GM23338 (cell line): ENCODE measurements around the gene CASP10. TPM values are rescaled to one million over a fixed set of nuclear protein-coding genes. Genes with fewer than 3 reads are reported as not detected.

Experiments used
- ATAC-seq: fragments of 200-7000 bp; cut with Tn5 transposase; 3 replicates; pipeline ENCODE4 v1.9.1; 2020
- DNase-seq: peaks from one replicate; pipeline ENCODE4 v3.0.0-alpha.2; 2015; ENCODE audit warnings: low spot score
- H2AFZ ChIP-seq: fragments of 200-600 bp; sonication (generic); 2 replicates; pipeline ENCODE4 v1.8.0; 2016; ENCODE audit warnings: antibody characterized with exemption, mild to moderate bottlenecking, moderate library complexity
- H3F3A ChIP-seq: fragments of 200-600 bp; sonication (generic); replicated peaks from 2 replicates; pipeline ENCODE4 v1.8.0; 2017; ENCODE audit warnings: antibody characterized with exemption, mixed run types, low read depth
- H3K27ac ChIP-seq: fragments of 200-600 bp; sonication (generic); 2 replicates; pipeline ENCODE4 v1.6.1; 2016; ENCODE audit warnings: low read depth
- H3K27me3 ChIP-seq: fragments of 200-600 bp; sonication (generic); 2 replicates; pipeline ENCODE4 v1.8.0; 2016; ENCODE audit warnings: mild to moderate bottlenecking, mixed run types, moderate library complexity; ENCODE audit not compliant: insufficient read depth
- H3K36me3 ChIP-seq: fragments of 200-600 bp; sonication (generic); 2 replicates; pipeline ENCODE4 v1.8.0; 2016; ENCODE audit warnings: mild to moderate bottlenecking; ENCODE audit not compliant: insufficient read depth
- H3K4me1 ChIP-seq: fragments of 200-600 bp; sonication (generic); 2 replicates; pipeline ENCODE4 v1.8.0; 2016; ENCODE audit warnings: mild to moderate bottlenecking, moderate library complexity; ENCODE audit not compliant: insufficient read depth
- H3K4me2 ChIP-seq: fragments of 200-600 bp; sonication (generic); 2 replicates; pipeline ENCODE4 v1.7.1; 2017; ENCODE audit warnings: mixed run types
- H3K4me3 ChIP-seq: fragments of 200-600 bp; sonication (generic); 2 replicates; pipeline ENCODE4 v1.6.1; 2016; ENCODE audit warnings: mixed run types
- H3K79me2 ChIP-seq: fragments of 200-600 bp; sonication (generic); replicated peaks from 2 replicates; pipeline ENCODE4 v1.8.0; 2017; ENCODE audit warnings: mild to moderate bottlenecking; ENCODE audit not compliant: insufficient read depth
- H3K9me2 ChIP-seq: fragments of 200-600 bp; sonication (generic); 2 replicates; pipeline ENCODE4 v1.8.0; 2017; ENCODE audit not compliant: insufficient read depth
- H4K20me1 ChIP-seq: fragments of 200-600 bp; sonication (generic); replicated peaks from 2 replicates; pipeline ENCODE4 v1.8.0; 2017; ENCODE audit warnings: mild to moderate bottlenecking; ENCODE audit not compliant: insufficient read depth
- H3K27ac Mint-ChIP-seq: 2 replicates; pipeline ENCODE4 v1.8.0; 2020; ENCODE audit warnings: inconsistent platforms, mild to moderate bottlenecking, moderate library complexity, mixed read lengths
- H3K27me3 Mint-ChIP-seq: 3 replicates; pipeline ENCODE4 v1.8.0; 2022; ENCODE audit warnings: low read depth, mild to moderate bottlenecking, moderate library complexity, mixed read lengths, inconsistent platforms; ENCODE audit not compliant: insufficient read depth, poor library complexity
- H3K36me3 Mint-ChIP-seq: 3 replicates; pipeline ENCODE4 v1.8.0; 2021; ENCODE audit warnings: low read depth, mild to moderate bottlenecking, inconsistent platforms, moderate library complexity, mixed read lengths
- H3K4me1 Mint-ChIP-seq: 3 replicates; pipeline ENCODE4 v1.8.0; 2020; ENCODE audit warnings: mild to moderate bottlenecking, inconsistent platforms, mixed read lengths
- H3K4me3 Mint-ChIP-seq: 3 replicates; pipeline ENCODE4 v1.8.0; 2021; ENCODE audit warnings: moderate library complexity, mild to moderate bottlenecking, inconsistent platforms, mixed read lengths
- H3K9me3 Mint-ChIP-seq: 3 replicates; pipeline ENCODE4 v1.8.0; 2020; ENCODE audit warnings: moderate library complexity, mild to moderate bottlenecking, inconsistent platforms, mixed read lengths
- CREB1 ChIP-seq: fragments of 250-450 bp; sonication (Bioruptor Pico); IDR thresholded peaks from 2 replicates; pipeline ENCODE4 v1.5.0; 2020; ENCODE audit warnings: low read depth, mild to moderate bottlenecking, moderate library complexity
- EZH2 ChIP-seq: fragments of 200-600 bp; sonication (generic); IDR thresholded peaks from one replicate; pipeline ENCODE4 v1.8.0; 2017; ENCODE audit warnings: antibody characterized with exemption, mild to moderate bottlenecking, low read depth; ENCODE audit not compliant: unreplicated experiment
- JUNB ChIP-seq: IDR thresholded peaks from one replicate; pipeline ENCODE4 v1.6.1; 2016; ENCODE audit warnings: antibody characterized with exemption; ENCODE audit not compliant: unreplicated experiment
- POLR2AphosphoS5 ChIP-seq: IDR thresholded peaks from 2 replicates; pipeline ENCODE4 v1.6.1; 2016; ENCODE audit warnings: antibody characterized with exemption, low read depth
- STAT1 ChIP-seq: IDR thresholded peaks from one replicate; pipeline ENCODE4 v1.6.1; 2016; ENCODE audit warnings: antibody characterized with exemption; ENCODE audit not compliant: unreplicated experiment
- ZNF114 ChIP-seq: fragments of 250-450 bp; sonication (Bioruptor Pico); IDR thresholded peaks from 2 replicates; pipeline ENCODE4 v1.5.0; 2020; ENCODE audit warnings: mild to moderate bottlenecking, moderate library complexity
- ZNF331 ChIP-seq: fragments of 250-450 bp; sonication (Bioruptor Pico); IDR thresholded peaks from 2 replicates; pipeline ENCODE4 v1.5.0; 2020; ENCODE audit warnings: low read depth, mild to moderate bottlenecking, moderate library complexity
- polyA plus RNA-seq: library from polyadenylated mRNA; unstranded; fragments of >200 nt; fragmentation: Nextera tagmentation; extraction: Ambion mirVana; gene quantifications from 2 replicates; pipeline ENCODE4 v1.2.1, GENCODE V29; 2016
- total RNA-seq: library from RNA; depleted of rRNA; stranded (reverse); fragments of >200 nt; shearing (Covaris generic); gene quantifications from 2 replicates; pipeline ENCODE4 v1.2.3, GENCODE V29; 2014
- TF ChIP-seq, protein P1 (sequence below), 2 experiments: fragments of 200-600 bp in 1 of 2; sonication (generic) in 1 of 2; conservative IDR thresholded peaks; 2 replicates each; pipeline versions ENCODE4 v1.5.1 to v1.6.1; 2016 to 2017; ENCODE audit warnings: antibody characterized with exemption in 2 of 2, low read depth in 2 of 2, mild to moderate bottlenecking in 2 of 2, moderate library complexity in 1 of 2
- TF ChIP-seq, protein P2 (sequence below): IDR thresholded peaks from 2 replicates; pipeline ENCODE4 v1.6.1; 2016; ENCODE audit warnings: antibody characterized with exemption
- TF ChIP-seq, protein P3 (sequence below): IDR thresholded peaks from one replicate; pipeline ENCODE4 v1.6.1; 2018; ENCODE audit warnings: antibody characterized with exemption; ENCODE audit not compliant: unreplicated experiment

Gene CASP10
- total and polyA plus RNA-seq, 2 experiments from 2014 or later = 1.9 to 3.5 TPM

DNA sequence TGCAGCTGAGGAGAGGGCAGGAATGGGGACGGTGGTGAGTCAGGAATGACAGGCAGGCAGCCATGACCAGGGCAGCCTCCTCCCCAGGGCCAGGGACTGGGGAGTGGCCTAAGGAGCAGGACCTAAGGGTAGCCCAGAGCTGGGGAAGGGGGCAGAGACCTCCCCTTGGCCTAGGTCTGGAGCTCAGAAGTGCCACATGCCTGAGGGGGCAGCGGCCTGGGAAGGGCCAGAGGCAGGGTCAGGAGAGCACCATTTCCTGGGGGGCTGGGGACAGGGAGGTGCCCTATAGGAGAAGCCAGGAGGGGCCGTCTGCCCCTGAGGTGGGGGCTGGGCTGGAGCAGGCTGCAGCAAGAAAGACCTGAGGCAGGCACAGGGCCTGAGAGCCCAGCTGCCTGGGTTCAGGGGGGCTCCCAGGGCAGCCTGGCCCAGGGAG is 46.0 kb upstream of the CASP10 start:
- no peak overlapping the region for H3K4me2 ChIP-seq
- H3K27me3 Mint-ChIP-seq = peaks cover 4% of the 10 kb centered on the region

DNA sequence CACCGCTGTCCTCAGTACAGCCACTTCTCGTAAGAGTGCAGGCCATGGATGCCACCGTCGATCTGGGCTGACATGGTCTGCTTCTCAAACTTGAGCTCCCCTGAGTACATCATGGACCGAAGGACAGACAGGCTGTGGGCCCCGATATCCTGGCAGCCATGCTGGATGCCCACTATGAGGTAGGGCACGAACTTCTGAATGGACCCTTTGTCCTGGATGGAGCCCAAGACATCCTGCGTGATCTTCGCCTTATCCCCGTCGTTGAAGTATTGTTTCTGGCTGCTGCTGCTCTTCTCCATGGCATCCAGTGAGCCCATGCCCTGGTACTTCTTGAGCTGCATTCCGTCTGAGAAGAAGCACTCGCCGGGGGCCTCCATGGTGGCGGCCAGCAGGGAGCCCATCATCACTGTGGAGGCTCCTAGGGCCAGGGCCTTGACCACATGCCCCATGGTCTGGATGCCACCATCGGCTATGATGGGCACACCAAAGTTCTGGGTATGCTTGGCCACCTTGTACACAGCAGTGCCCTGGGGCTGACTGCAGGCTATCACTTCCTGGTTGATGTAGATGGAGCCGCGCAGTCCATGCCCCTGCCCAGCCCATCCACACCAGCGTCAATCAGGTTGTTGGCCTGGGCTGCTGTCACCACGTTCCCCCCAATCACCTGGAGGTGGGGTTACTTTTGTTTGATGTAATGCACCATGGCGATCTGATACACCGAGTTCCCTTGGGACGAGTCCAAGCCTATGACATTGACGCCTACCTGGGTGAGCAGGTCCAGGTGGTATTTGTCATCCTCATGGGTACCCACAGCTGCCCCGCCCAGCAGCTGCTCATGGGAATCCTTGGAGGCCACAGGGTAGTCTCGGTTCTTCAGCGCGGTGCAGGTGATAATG is 45.2 kb upstream of the CASP10 start:
- ATAC-seq = no peak
- no peak overlapping the region for H3K4me3 Mint-ChIP-seq
- H3F3A ChIP-seq = no peaks in the 10 kb centered on the region
- no peak overlapping the region for H3K27ac ChIP-seq
- no peak overlapping the region for H2AFZ ChIP-seq
- no peaks in the 10 kb centered on the region for H3K9me3 Mint-ChIP-seq
- peaks cover 12% of the 10 kb centered on the region for H3K4me1 ChIP-seq
- H3K27me3 ChIP-seq = no peaks in the 10 kb centered on the region
- no peaks in the 10 kb centered on the region for H3K79me2 ChIP-seq
- H3K4me1 Mint-ChIP-seq = peaks cover 12% of the 10 kb centered on the region
- H3K27ac Mint-ChIP-seq = no peak overlapping the region
- H3K9me2 ChIP-seq = no peaks in the 10 kb centered on the region; the same call in 1 of the 2 replicates
- H3K36me3 ChIP-seq = no peaks in the 10 kb centered on the region; the same call in 1 of the 2 replicates
- peaks cover 4% of the 10 kb centered on the region for H3K27me3 Mint-ChIP-seq
- H3K4me3 ChIP-seq = no peak overlapping the region
- no peak overlapping the region for H3K4me2 ChIP-seq
- DNase-seq = no peak
- H4K20me1 ChIP-seq = no peaks in the 10 kb centered on the region
- H3K36me3 Mint-ChIP-seq = peaks cover 24% of the 10 kb centered on the region; the same call in 2 of the 3 replicates
- TF ChIP-seq, protein P1, sequence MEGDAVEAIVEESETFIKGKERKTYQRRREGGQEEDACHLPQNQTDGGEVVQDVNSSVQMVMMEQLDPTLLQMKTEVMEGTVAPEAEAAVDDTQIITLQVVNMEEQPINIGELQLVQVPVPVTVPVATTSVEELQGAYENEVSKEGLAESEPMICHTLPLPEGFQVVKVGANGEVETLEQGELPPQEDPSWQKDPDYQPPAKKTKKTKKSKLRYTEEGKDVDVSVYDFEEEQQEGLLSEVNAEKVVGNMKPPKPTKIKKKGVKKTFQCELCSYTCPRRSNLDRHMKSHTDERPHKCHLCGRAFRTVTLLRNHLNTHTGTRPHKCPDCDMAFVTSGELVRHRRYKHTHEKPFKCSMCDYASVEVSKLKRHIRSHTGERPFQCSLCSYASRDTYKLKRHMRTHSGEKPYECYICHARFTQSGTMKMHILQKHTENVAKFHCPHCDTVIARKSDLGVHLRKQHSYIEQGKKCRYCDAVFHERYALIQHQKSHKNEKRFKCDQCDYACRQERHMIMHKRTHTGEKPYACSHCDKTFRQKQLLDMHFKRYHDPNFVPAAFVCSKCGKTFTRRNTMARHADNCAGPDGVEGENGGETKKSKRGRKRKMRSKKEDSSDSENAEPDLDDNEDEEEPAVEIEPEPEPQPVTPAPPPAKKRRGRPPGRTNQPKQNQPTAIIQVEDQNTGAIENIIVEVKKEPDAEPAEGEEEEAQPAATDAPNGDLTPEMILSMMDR (conservative IDR thresholded peaks at IDR 0.05; ENCODE audit: low read depth in 2 of 2) = no peak
- TF ChIP-seq CREB1 (CRISPR knock-in tag) = no peak
- no peak for TF ChIP-seq ZNF331 (CRISPR knock-in tag)
- no peak for TF ChIP-seq EZH2
- TF ChIP-seq, protein P2, sequence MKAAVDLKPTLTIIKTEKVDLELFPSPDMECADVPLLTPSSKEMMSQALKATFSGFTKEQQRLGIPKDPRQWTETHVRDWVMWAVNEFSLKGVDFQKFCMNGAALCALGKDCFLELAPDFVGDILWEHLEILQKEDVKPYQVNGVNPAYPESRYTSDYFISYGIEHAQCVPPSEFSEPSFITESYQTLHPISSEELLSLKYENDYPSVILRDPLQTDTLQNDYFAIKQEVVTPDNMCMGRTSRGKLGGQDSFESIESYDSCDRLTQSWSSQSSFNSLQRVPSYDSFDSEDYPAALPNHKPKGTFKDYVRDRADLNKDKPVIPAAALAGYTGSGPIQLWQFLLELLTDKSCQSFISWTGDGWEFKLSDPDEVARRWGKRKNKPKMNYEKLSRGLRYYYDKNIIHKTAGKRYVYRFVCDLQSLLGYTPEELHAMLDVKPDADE = no peak
- TF ChIP-seq JUNB = no peak
- TF ChIP-seq POLR2AphosphoS5 = no peak
- TF ChIP-seq, protein P3, sequence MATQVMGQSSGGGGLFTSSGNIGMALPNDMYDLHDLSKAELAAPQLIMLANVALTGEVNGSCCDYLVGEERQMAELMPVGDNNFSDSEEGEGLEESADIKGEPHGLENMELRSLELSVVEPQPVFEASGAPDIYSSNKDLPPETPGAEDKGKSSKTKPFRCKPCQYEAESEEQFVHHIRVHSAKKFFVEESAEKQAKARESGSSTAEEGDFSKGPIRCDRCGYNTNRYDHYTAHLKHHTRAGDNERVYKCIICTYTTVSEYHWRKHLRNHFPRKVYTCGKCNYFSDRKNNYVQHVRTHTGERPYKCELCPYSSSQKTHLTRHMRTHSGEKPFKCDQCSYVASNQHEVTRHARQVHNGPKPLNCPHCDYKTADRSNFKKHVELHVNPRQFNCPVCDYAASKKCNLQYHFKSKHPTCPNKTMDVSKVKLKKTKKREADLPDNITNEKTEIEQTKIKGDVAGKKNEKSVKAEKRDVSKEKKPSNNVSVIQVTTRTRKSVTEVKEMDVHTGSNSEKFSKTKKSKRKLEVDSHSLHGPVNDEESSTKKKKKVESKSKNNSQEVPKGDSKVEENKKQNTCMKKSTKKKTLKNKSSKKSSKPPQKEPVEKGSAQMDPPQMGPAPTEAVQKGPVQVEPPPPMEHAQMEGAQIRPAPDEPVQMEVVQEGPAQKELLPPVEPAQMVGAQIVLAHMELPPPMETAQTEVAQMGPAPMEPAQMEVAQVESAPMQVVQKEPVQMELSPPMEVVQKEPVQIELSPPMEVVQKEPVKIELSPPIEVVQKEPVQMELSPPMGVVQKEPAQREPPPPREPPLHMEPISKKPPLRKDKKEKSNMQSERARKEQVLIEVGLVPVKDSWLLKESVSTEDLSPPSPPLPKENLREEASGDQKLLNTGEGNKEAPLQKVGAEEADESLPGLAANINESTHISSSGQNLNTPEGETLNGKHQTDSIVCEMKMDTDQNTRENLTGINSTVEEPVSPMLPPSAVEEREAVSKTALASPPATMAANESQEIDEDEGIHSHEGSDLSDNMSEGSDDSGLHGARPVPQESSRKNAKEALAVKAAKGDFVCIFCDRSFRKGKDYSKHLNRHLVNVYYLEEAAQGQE = no peak
- TF ChIP-seq STAT1 = no peak

More for the DNA sequence above, 46.0 kb upstream of the CASP10 start:
- no peak for DNase-seq
- no peak for ATAC-seq
- Histone ChIP-seq H4K20me1 (no peaks in the 10 kb centered on the region), H2AFZ (no peak overlapping the region), H3K4me3 (no peak overlapping the region), H3K79me2 (no peaks in the 10 kb centered on the region), H3K9me2 (no peaks in the 10 kb centered on the region; the same call in 1 of the 2 replicates), H3K4me1 (peaks cover 16% of the 10 kb centered on the region), H3K36me3 (no peaks in the 10 kb centered on the region; the same call in 1 of the 2 replicates), H3K27me3 (no peaks in the 10 kb centered on the region), H3K27ac (no peak overlapping the region), H3F3A (no peaks in the 10 kb centered on the region)
- TF ChIP-seq, protein P1 (conservative IDR thresholded peaks at IDR 0.05; ENCODE audit: low read depth in 2 of 2) = no peak
- TF ChIP-seq ZNF331 (CRISPR knock-in tag) (no peak), JUNB (no peak), STAT1 (no peak), CREB1 (CRISPR knock-in tag) (no peak), ZNF114 (CRISPR knock-in tag) (no peak)
- H3K36me3 Mint-ChIP-seq = peaks cover 24% of the 10 kb centered on the region; the same call in 2 of the 3 replicates
- H3K27ac Mint-ChIP-seq = no peak overlapping the region
- no peak overlapping the region for H3K4me3 Mint-ChIP-seq
- H3K9me3 Mint-ChIP-seq = no peaks in the 10 kb centered on the region
- peaks cover 14% of the 10 kb centered on the region for H3K4me1 Mint-ChIP-seq
